SU-DHL-6 (cell line): ENCODE data around the gene CLDN16.

Experiments used
- EZH2phosphoT487 ChIP-seq: fragments of 200-600 bp; sonication (generic), shearing (Covaris generic); conservative IDR thresholded peaks from 2 replicates; pipeline ENCODE4 v1.6.1; 2018; ENCODE audit warnings: mild to moderate bottlenecking, antibody characterized with exemption, low read length, moderate library complexity, mixed read lengths
- TF ChIP-seq, protein P1 (sequence below): fragments of 200-600 bp; sonication (generic); IDR thresholded peaks from one replicate; pipeline ENCODE4 v1.5.1; 2017; ENCODE audit warnings: antibody characterized with exemption, mild to moderate bottlenecking, low read length, moderate library complexity; ENCODE audit not compliant: insufficient read depth, poor library complexity, severe bottlenecking

- TF ChIP-seq, protein P1, sequence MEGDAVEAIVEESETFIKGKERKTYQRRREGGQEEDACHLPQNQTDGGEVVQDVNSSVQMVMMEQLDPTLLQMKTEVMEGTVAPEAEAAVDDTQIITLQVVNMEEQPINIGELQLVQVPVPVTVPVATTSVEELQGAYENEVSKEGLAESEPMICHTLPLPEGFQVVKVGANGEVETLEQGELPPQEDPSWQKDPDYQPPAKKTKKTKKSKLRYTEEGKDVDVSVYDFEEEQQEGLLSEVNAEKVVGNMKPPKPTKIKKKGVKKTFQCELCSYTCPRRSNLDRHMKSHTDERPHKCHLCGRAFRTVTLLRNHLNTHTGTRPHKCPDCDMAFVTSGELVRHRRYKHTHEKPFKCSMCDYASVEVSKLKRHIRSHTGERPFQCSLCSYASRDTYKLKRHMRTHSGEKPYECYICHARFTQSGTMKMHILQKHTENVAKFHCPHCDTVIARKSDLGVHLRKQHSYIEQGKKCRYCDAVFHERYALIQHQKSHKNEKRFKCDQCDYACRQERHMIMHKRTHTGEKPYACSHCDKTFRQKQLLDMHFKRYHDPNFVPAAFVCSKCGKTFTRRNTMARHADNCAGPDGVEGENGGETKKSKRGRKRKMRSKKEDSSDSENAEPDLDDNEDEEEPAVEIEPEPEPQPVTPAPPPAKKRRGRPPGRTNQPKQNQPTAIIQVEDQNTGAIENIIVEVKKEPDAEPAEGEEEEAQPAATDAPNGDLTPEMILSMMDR: no peak
- TF ChIP-seq EZH2phosphoT487: no peak
These were observed 17.6 kb upstream of the CLDN16 start for GRCh38 chr3:190370369-190370768.
